ENCODE results near the gene BRD7.

Gene BRD7

GRCh38 chr16:50304467-50305440, 64.0 kb downstream of the BRD7 start:
- DNase-seq (ENCODE audit: low read depth in 2 of 2) = no peak

DNA sequence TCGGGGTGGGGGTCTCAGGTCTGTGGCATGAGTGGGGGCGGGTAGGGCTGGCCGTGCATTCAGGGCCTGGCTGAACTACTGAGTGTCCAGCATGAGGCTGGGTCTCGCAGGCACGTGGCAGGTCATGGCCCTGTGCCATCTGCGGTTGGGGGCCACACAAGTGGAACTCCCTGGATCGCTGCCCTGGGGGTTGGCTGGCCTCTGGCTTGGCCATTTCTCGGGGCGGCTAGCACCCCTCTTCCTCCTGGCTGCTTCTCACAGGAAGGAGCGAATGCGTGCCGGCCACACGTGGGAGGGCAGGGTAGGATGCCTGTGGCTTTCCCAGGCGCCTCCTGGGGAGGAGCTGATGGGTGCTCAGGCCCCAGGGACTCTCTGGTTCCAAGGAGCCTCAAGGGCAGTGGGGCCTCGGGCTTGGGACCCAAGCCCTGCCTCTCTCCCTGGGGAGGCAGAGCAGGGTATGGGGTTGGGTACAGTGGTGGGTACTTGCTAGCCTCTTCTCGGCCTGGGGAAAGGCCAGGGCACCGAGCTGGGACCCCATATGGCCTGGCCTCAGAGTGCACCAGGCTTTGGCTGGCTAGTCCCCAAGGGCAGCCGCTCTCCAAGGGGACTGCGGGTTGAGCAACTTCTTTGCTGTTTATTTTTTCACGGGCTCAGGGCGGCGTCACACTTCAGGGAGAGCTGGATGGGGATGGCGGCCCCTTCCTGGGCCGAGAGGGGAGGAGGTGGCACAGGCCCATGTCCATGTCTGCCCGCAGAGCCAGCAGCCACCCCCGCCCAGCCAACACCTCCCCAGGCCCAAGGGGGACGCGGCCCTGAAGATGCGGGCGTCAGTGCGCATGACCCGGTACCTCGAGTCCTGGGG, 65.0 kb downstream of the BRD7 start:
- no peak for DNase-seq (ENCODE audit: low read depth in 2 of 2)

GRCh38 chr16:50303041-50303604, 65.7 kb downstream of the BRD7 start:
- DNase-seq (ENCODE audit: low read depth in 2 of 2) = no peak

DNA sequence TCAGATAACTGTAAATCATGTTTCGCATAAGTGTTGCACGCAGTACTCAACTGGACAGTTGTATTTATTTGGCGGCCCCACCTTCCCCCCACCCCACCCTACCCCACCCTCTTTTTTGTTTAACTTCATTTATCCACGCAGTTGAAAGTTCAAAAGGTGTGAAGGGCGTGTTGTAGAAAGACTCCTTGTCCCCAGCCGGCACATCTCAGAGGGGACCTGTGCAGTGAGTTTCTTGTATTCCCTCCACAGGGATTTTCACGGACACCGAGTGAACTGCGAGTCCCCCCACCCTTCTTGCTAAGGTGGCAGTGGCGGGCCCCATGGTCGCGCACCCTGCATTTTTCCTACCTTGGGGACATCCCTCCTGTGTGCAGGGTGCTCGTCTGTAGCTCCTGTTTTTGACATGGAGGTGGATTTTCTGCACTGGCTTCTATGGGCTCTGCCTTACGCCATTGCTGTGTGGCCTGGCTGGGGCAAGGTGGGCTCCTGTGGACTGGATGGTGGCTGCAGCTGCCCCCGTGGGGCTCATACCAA, 66.2 kb downstream of the BRD7 start:
- no peak for DNase-seq (ENCODE audit: low read depth in 2 of 2)

- DNase-seq (ENCODE audit: low read depth in 2 of 2) = no peak
These were observed 66.9 kb downstream of the BRD7 start for GRCh38 chr16:50301626-50302471.

- no peak for DNase-seq (ENCODE audit: low read depth in 2 of 2)
These were observed 67.7 kb downstream of the BRD7 start for GRCh38 chr16:50300942-50301625.

DNA sequence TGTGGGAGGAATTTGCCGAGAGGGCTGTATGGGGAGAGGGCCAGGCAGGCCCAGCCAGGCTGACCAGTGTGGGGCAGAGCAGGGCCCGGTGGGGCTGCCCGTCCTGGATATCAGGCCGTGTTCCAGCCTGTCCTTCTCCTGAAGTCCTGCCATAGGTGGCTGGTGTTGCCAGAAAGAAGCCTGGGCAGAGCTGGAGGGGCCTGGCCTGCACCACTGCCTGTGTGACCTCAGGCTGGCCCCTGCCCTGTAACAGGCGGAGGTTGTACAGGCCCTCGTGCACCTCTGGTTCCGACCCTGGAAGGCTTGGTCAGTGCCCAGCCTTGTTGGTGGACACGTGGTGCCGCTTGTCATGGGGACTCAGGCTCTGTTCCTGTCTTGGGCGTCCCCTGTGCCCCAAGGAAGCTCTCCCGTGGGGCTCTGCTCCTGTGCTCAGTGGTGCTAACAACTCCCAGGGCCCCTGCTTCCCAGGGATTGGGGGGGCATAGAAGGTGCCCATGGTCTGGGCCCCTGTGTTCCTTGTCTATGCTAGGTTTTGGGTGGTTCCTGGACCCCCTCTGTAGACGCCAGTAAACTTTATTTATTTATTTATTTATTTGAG, 69.2 kb downstream of the BRD7 start:
- DNase-seq (ENCODE audit: low read depth in 2 of 2) = no peak

DNA sequence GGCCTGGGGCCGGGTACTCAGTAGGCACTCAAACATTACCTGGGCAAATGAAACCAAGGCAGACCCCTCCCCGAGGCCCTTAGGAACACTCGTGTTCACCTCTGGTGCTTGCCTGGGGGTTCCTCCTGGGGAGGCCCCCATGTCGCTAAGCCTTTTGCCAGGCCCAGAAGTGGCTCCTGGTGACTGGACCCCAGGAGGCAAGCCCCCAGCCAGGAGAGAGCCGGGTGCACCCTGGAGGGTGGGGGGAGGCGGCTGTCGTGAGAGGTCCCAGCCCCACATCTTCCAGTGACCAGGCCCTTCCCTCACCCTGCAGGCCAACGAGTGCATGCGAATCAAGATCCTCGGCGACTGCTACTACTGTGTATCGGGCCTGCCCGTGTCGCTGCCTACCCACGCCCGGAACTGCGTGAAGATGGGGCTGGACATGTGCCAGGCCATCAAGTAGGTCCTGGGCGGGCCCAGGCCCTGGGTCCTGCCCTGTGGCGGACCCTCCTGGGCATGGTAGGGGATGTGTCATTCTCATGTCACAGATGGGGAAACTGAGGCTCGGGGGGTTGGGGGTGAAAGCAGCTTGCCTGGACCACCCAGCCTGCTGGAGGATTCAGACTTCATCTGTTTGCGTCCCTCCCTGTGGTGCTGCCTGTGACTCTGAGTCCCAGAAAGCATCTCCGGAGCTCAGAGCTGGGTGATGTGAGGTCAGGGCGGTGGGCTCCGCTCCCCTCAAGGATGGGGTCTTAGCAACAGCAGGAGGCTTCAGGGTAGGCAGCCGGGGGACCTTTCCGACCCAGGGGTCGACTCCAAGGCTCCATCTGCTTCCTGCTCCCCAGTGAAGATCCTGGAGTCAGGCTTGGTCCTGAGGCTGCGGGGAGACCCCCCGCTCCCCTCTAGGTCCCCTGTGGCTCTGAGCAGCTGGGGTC, 69.9 kb downstream of the BRD7 start:
- DNase-seq (ENCODE audit: low read depth in 2 of 2) = no peak

DNA sequence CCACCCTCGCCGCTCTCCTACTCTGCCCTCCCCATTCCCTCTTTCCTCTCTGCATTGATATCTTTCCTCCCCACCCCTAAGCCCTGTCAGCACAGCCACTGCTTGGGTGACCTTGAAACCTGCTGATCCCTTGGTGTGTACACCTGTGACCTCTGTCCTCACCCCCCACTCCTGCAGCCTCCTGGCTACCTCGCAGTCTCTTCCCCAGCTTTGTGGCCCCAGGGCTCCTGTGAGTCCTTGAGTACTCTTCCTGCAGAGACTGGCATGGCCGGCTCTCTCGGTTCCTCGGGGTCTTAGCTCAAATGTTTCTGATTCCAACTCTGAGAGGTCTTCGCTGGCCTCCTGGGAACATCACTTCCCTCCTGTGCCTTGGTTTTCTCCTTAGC, 70.7 kb downstream of the BRD7 start:
- DNase-seq (ENCODE audit: low read depth in 2 of 2) = no peak

DNA sequence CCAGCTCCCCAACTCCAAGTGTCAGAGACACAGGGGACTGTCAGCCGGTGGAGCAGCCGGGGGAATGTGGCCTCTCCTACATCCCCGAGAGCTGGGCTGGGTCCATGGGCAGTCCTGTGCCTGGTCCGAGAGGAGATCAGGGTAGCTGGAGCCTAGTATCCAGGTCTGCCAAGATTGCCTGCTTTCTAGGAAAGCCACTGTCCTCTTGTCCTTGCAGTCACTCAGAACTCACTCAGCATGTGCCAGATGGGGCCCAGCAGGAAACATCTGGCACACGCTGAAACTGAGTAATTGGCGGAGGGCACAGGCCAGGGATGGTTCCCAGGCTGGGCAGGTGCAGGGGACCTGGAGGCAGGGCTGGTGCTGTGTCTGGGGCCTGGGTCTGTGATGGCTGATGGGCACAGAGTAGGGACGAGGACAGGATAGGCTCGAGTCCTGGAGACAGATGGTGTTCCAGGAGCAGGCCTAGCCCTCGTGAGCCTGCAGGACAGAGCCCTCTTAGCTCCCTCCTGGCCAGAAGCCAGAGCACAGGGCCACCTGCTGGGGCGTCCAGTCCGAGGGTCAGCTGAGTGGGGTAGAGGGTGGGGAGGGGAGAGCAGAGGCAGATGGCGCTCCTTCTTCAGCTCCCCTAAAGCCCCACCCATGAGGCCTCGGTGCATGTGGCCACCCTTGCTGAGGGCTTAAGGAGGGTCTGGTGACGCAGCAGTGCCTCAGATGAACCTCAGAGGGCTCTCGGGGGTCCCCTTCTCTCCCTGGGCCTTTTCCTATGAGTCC, 71.3 kb downstream of the BRD7 start:
- no peak for DNase-seq (ENCODE audit: low read depth in 2 of 2)

GRCh38 chr16:50296807-50297206, 72.0 kb downstream of the BRD7 start:
- DNase-seq (ENCODE audit: low read depth in 2 of 2) = no peak

GRCh38 chr16:50295541-50296132, 73.2 kb downstream of the BRD7 start:
- DNase-seq (ENCODE audit: low read depth in 2 of 2) = no peak

DNA sequence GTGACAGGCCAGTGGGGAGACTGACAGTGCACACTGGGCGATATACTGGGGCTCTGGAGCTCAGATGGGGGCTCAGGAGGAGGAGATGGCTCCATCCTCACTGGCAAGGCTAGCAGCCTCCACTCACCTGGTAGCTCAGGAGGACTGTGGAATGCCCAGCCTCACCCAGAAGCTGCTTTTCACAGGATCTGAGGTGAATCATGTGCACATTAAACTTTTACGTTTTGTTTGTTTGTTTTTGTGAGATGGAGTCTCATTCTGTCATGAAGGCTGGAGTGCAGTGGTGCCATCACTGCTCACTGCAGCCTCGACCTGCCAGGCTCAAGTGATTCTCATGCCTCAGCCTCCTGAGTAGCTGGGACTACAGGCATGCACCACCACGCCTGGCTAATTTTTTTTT, 73.8 kb downstream of the BRD7 start:
- DNase-seq (ENCODE audit: low read depth in 2 of 2) = no peak

DNA sequence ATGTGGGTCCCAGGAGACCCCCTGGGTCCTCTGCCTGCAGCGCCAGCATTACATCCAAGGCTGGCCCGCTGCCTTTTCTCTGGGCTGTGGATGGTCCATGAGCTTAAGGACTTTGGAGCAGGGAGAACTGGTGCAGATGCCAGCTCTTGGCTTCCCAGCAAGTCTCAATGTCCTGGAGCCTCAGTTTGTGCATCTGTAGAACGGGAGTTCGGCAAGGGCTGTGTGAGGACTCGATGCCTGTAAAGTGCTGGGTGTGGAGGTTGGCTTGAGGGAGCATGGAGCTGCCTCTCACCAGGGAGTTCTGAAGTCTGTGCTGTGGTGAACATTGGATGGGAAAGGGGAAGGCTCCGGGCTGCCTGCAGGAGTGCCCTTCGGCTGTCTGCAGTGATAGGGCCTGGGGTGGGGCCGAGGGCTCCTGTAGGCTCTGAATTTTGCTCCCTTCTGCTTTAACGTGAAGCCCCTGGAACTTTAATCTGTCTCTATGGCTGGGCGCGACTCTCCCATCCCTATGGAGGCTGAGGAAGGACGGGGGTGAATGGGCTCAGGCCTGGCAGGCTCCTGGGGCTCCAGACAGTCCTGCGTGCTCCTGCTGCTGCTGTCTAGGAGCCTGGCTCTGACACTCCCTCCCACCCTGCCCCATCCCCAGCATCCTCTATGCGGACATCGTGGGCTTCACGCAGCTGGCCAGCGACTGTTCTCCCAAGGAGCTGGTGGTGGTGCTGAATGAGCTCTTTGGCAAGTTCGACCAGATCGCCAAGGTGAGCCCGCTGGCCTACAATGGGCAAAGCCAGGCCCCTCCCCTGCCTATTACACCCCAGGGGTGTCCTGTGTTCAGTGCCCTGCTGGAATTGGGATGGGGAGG, 74.6 kb downstream of the BRD7 start:
- no peak for DNase-seq (ENCODE audit: low read depth in 2 of 2)

- DNase-seq (ENCODE audit: low read depth in 2 of 2) = no peak
These were observed 75.6 kb downstream of the BRD7 start for GRCh38 chr16:50293041-50293783.

DNA sequence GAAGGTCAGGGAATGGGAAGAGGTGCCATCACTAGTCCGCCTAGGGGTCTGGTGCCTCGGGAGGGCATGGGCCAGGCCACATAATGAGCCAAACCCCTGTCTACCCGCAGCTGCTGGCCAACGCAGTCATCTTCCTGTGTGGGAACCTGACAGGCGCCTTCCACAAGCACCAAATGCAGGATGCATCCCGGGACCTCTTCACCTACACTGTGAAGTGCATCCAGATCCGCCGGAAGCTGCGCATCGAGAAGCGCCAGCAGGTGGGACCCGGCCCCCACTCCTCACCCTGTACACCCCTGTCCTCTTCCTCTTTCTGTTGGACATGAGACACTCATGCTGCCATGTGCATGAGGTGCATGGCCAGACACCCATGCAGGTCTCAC, 76.2 kb downstream of the BRD7 start:
- no peak for DNase-seq (ENCODE audit: low read depth in 2 of 2)

All from stimulated activated CD4-positive, alpha-beta T cell treated with anti-CD3 and anti-CD28 coated beads, Interleukin-12 subunit alpha, Interleukin-12 subunit beta, amount 100 ng/mL, for 24 hours (primary cell).